GM12875 (cell line): Measurements from ENCODE around the gene PSPC1.
A peak's percentile ranks its signal among the peaks of the same experiment; 100 is the strongest.

Experiments used
- H3K4me3 ChIP-seq: one replicate; pipeline ENCODE4 v1.5.1; 2011; ENCODE audit warnings: low read depth, low read length, control low read depth
- CTCF ChIP-seq: IDR thresholded peaks from 2 replicates; pipeline ENCODE4 v1.5.1; 2011; ENCODE audit warnings: low read depth, mild to moderate bottlenecking, control low read depth, inconsistent platforms, low read length, moderate library complexity, borderline replicate concordance; ENCODE audit not compliant: insufficient read depth

Gene PSPC1

GRCh38 chr13:19810151-19810550, 27.4 kb upstream of the PSPC1 start:
- TF ChIP-seq CTCF: no peak
- no peak overlapping the region for H3K4me3 ChIP-seq

GRCh38 chr13:19805765-19806164, 23.0 kb upstream of the PSPC1 start:
- no peak for TF ChIP-seq CTCF
- no peak overlapping the region for H3K4me3 ChIP-seq

- TF ChIP-seq CTCF: no peak
- no peak overlapping the region for H3K4me3 ChIP-seq
Measured at GRCh38 chr13:19795956-19796355, 13.2 kb upstream of the PSPC1 start.

- no peak overlapping the region for H3K4me3 ChIP-seq
- TF ChIP-seq CTCF: no peak
Measured at GRCh38 chr13:19794631-19795030, 11.9 kb upstream of the PSPC1 start.

GRCh38 chr13:19791953-19792537, 9.3 kb upstream of the PSPC1 start:
- no peak overlapping the region for H3K4me3 ChIP-seq
- TF ChIP-seq CTCF: no peak

GRCh38 chr13:19782049-19782726, 557 bp downstream of the PSPC1 start:
- TF ChIP-seq CTCF: no peak
- peak overlapping the region; percentile 81 for H3K4me3 ChIP-seq

GRCh38 chr13:19781526-19781925, 1.2 kb downstream of the PSPC1 start:
- H3K4me3 ChIP-seq: peak overlapping the region; percentile 81
- no peak for TF ChIP-seq CTCF

GRCh38 chr13:19780753-19781418, 1.9 kb downstream of the PSPC1 start:
- peak overlapping the region; percentile 5 for H3K4me3 ChIP-seq
